Fibroblast of skin of left quadriceps (primary cell): ENCODE measurements around the gene ZNF385B.

Experiments used
- DNase-seq, 2 experiments: peaks; one replicate each; pipeline ENCODE4 v3.0.0-alpha.2; 2013; ENCODE audit warnings: low read depth in 2 of 2

ZNF385B gene

DNA sequence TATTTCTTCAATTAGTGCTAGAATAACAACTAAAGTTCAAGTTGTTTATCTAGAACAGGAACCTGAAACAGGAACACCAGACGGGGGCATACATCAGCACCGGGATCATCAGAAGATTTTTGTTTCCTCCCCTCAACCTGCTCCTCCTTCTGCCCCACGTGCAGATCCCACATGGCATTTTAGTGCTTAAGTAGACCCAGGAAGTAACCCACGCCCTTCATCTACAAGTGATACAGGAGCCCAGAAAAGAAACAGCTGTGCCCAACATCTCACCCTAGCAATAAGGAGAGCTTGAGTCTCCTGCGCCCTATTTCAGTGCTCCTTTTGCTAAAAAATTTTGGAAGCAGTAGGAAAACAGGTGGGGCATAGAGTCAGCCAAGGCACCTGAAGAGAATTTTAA, 5.2 kb downstream of the ZNF385B start:
- DNase-seq = no peak

DNA sequence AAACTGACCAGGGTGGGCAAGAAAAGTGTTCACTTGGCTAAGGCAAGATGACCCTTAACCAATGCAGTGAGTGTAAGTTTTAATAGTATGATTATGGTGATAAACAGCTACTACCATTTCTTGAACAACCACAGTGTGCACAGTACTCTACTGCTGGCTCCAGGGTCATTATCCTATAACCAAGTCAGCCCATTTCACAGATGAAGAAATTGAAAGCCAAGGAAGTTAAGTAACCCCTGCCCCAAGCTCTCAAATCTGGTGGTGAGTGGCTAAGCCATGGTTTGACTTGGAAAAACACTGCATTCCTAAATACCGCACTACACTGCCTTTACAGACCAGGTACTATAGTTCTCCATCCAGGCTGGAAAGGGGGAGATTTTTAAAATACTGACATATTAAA, 5.7 kb downstream of the ZNF385B start:
- DNase-seq = no peak

DNA sequence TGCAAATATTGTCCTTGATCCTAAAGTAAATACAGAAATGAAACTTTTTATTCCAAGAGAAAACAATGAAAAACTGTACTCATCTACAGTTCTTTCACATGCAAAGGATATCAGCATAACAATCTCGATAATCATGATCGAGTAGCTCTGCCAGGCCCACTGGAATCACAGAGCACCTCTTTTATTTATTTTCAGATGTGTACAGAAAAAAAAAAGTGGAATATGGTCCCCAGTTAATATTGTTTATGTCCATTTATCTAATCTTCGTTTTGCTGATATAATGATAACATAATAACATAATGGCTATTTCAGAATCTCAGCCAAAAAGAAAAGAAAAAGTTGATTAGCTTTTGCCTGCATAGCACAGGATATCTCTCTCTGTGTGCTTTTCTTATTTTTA, 6.5 kb downstream of the ZNF385B start:
- DNase-seq = no peak

DNA sequence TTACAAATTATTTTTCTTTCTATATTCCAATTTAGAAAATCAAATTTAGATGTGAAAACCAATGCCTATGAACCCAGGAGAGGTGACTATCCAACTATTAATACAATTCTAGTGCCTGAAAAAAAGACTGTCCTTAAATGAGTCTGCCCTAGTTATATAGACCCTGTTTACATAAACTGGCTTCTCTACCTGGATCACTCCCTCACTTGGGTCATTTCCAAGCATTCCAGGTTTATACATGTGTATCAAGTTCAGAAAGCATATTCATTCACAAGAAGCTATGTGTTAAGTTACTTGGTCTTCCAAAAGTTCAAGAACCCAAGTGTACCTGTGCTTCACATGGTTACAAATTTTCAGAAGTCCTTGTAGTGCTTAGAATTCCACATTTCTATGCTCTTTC, 8.3 kb downstream of the ZNF385B start:
- DNase-seq = no peak

- peak; percentile 33 to 39 for DNase-seq
Observed at GRCh38 chr2:179850188-179850587, 11.2 kb downstream of the ZNF385B start.

GRCh38 chr2:179849719-179850118, 11.7 kb downstream of the ZNF385B start:
- no peak for DNase-seq

GRCh38 chr2:179843541-179843940, 17.9 kb downstream of the ZNF385B start:
- DNase-seq = no peak

DNA sequence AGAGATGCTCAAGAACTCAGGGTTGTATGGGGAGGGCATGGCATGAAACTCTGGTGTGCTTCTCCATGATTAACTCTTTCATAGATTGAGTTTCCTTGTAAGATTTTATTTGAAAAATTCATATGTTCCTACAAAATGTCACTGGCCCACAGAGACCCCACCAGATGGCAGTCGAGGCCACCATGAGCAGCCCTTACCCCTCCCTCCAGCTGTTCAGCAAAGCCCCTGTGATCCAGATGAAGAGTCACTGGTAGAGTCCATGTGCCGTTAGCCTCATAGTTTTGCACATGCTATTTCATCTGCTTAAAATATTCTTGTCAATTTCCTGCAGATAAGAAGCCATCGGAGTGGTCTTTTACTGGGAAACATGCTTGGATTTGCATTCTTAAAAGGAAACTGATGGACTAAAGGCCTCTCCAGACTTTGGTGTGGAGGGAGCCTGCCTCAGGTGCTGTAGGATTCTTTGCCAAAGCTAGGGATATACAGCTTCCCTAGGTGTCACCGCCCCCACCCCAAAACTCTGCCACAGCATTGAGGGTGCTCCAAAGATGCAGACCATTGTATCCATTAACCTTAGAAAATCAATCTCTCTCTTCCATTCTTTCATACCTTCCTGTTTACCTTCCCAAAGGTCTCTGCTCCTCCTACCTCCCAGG, 18.8 kb downstream of the ZNF385B start:
- peak; percentile 9 for DNase-seq

DNA sequence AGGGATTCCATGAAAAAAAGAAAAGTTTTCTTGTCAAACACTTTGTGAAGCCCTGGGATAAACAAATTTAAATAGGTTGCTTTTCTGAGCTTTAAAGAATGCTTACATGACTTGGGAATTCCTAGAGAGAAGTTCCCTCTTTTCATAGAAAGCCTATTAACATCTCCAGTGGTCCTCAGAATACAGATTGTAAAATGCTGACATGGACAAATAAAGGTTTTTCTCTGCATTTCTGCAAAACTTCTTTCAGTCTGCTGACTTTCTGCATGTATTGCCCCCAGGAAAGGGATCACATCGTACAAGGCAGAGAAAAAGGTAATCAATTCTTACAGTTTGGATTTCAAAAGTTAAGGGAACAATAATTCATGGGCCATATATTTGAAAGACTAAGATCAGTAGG, 20.6 kb downstream of the ZNF385B start:
- no peak for DNase-seq

- DNase-seq = peak; percentile 8 to 10
Observed at GRCh38 chr2:179837408-179837807, 24.0 kb downstream of the ZNF385B start.

- DNase-seq = no peak
Observed at GRCh38 chr2:179830043-179830787, 31.2 kb downstream of the ZNF385B start.

DNA sequence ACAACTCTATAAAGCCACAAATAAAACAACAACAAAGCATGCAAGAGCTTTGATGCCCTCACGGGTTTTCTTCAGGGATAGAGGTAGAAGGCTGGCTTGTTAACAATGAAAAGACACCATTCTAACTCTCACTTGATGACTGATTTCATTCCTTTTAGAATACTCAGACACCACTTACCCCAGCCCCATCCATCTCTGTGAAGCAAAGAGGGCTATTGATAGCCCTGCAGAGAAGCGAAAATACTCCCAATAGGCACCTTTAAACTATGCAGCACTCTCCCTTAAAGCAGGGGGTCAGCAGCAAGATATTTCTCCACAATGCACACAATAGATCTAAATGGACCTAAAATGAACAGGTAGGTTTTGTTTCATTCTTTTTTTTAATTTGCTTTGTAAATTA, 35.1 kb downstream of the ZNF385B start:
- DNase-seq = no peak

DNA sequence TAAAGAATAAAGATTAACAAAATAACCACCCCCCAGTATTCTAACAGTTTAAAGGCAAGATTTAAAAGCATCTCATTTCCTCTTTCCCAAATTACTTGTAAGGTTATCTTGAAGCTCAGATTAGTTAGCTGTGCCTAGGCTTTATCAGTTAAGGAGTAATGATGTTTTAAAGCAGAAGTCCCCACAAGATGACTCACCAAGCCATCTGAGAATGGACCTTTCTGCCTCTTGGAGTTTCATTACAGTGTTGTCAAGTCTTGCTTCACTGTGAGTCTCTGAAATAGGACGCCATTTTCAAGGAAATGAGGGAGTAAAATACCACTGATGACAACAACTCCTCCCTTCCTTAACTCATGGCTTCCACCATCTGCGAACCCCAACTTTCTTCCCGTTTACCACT, 35.9 kb downstream of the ZNF385B start:
- DNase-seq = no peak

- DNase-seq = no peak
Observed at GRCh38 chr2:179824961-179825360, 36.5 kb downstream of the ZNF385B start.

DNA sequence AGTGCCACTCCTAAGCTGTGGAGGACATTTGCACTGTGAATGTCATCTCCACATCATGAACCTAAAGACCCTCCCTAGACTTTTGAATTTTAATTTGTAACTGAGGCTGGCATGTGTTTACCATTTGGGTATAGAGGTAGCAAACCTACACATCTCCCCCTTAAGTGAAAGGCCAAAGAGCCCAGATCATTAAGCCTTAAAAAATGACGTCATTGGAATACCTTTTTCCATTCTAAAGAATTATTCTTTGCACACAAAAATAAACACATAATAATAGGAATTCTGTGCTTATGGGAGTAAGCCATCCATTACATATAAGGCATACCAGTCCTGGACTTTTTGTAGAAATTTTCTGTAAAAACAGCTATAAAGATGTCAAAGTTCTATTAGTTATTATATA, 38.9 kb downstream of the ZNF385B start:
- DNase-seq = no peak

GRCh38 chr2:179818546-179818945, 42.9 kb downstream of the ZNF385B start:
- no peak for DNase-seq

GRCh38 chr2:179817181-179817841, 44.1 kb downstream of the ZNF385B start:
- no peak for DNase-seq

DNA sequence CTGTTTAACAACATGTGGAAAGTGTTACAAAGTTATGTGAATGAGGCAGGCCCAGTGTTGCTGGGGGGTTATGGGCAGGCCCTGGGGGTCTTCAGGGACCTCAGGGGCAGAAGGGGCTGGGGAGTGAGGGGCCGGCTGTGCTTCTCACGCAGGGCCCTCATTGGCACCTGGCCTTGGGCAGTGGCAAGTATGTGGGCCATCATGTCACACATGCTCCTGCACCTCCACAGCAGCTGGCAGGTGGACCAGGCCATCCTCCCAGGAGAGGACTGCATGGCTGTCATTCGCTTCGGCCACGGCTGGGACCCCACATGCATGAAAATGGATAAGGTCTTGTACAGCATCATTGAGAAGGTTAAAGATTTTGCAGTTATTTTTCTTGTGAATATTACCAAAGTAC, 47.4 kb downstream of the ZNF385B start:
- no peak for DNase-seq

GRCh38 chr2:179812501-179812900, 48.9 kb downstream of the ZNF385B start:
- DNase-seq = no peak

DNA sequence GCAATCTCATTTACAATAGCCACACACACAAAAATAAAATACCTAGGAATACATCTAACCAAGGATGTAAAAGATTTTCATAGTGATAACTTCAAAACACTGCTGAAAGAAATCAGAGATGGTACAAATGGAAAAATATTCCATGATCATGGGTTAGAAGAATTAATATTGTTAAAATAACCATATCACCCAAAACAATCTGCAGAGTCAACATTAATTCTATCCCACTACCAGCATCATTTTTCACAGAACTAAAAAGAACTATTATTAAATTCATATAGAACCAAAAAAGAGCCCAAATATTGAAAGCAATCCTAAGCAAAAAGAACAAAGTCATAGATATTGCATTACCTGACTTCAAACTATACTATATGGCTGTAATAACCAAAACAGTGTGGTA, 50.4 kb downstream of the ZNF385B start:
- no peak for DNase-seq

- DNase-seq = no peak
Observed at GRCh38 chr2:179809606-179810005, 51.8 kb downstream of the ZNF385B start.

DNA sequence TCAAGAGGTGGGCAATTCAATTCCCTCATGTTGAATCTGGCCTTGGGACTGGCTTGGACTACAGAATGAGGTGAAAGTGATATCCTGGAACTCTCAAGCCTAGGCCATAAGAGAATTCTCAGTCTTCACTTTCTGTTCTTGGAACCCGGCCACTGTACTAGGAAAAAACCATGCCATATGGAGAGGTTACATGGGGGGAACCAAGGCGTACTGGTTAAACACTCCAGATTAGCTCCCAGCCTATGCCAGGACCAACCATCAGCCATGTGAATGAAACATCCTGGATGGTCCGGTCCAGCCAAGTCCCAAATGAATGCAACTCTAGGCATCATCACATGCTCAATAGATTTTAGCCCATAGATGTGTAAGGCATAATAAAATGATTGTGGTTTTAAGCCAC, 56.4 kb downstream of the ZNF385B start:
- no peak for DNase-seq

GRCh38 chr2:179804206-179804605, 57.2 kb downstream of the ZNF385B start:
- DNase-seq = no peak
